HT1080 (cell line): Measurements from ENCODE around the gene IGIP. TPM values are rescaled to one million over a fixed set of nuclear protein-coding genes. Genes with fewer than 3 reads are reported as not detected.
A peak's percentile ranks its signal among the peaks of the same experiment; 100 is the strongest.
"Not testable (repeated sequence)": the region's sequence is repeated elsewhere in the genome, so short reads cannot be mapped to it uniquely, and the experiment has no call there.

Source experiments
- DNase-seq: peaks from one replicate; pipeline ENCODE4 v3.0.0-alpha.2; 2015; ENCODE audit warnings: low read depth
- total RNA-seq: library from RNA; depleted of rRNA; stranded (reverse); fragments of >200 nt; shearing (Covaris generic); gene quantifications from 2 replicates; pipeline ENCODE4 v1.2.3, GENCODE V29; 2014

The IGIP gene
- total RNA-seq, 1 experiment from 2014 or later = 0.85 TPM

DNA sequence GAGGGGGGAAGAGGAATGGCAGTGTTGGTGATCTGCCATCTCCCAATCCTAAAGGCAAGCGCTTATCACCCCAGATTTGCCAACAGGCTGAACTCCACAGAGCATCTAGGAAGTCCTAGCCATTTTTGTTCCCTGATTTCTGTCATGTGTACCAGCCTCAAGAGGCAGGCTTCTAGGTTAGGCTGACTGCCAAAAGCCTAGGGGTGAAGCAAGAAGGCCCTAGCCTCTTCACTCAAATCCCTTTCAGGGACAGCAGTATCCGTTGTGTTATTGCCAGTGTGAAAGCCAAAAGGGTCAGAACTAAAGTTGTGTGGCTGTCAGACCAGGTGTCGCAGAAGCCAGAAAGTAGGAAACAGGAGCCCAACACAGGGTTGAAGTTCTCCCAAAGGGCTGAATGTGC, 14.7 kb downstream of the IGIP start:
- no peak for DNase-seq

DNA sequence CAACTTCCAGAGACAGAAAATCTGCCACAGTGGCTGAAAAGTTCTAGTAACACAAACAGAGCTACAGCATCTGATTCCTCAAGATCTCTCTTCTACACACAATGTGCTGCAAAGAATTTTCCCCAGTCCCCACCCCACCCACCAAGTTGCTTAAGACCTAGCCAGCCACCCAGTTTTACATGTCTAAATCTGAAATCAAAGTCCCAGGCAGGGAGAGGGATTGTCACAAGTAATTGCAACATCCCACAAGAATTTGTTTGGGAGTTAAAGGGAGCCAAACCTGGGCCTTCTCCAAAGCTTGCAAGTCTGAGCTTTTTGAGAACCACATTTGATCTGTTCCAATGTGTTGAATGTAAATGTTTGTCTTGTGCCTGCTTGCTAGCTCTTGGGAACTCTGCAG, 15.5 kb downstream of the IGIP start:
- DNase-seq = no peak

DNA sequence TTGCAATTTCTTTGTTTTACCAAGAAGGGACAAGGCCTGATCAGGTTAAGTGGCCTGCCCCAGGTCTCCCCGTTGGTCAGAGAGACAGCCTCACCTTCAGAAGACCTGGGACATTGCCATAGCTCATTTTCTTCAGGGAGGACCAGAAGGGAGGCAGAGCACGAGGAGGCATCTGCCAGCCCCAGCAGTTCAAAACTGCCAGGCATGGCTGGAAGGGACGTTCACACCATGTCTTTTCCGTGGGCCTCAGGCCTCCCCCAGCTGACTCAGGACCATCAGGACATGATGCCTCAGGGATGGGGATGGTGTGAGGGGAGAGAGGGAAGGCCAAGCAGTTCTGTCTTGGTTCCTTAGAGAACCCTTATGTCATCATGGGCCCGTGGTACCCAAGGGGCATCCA, 16.5 kb downstream of the IGIP start:
- DNase-seq = no peak

DNA sequence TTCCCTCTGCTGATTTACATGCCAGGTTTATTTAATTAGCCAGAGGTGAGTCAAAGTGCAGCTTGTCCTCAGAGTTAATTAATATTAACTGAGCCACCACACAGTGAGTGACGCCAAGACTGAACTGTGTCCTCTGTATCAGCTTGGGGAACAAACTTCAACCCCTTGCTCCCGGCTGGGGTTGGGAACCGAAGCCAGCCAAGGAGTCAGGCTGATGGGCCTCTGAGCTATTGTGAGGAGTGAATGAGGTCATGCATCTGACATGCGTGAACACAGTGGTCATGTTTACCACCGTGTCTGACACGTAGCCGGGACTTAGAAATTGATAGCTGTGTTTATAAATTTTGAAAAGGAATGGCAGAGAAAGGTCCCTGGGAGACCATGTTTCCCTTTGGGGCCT, 17.1 kb downstream of the IGIP start:
- DNase-seq = no peak

DNA sequence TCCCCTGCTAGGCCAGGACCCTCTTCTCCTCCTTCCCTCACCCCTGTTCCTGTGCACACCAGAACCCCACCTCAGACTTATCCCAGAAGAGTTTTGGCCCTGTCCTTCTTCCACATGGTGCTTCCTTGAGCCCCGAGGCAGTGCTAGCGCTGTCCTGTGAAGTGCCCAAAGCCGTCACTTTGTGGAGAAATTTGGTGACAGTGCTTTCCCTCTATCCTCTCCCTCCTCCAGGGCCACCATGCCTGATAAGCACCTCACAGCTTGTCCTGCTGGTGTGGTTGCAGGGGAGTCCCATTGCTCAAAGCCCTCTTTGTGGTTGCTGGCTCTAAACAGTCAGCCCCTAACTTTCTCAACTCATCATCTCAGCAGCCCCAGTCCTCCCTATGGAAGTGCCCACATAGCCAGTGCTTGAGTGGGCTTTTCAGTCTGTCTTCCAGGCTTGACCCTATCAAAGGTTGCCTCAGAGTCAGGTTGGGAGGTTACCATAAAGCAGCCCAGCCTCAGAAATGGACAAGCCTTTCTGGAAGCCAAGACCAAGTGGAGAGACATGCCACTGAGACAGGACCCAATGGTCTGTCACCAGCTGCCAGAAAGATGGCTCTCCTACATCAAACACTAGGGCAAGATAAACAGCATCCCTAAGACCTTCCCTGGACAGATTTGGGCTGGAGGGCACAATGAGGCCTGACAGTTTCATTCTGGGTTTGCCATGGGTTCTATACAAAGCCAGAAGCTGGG, 18.0 kb downstream of the IGIP start:
- DNase-seq = no peak

DNA sequence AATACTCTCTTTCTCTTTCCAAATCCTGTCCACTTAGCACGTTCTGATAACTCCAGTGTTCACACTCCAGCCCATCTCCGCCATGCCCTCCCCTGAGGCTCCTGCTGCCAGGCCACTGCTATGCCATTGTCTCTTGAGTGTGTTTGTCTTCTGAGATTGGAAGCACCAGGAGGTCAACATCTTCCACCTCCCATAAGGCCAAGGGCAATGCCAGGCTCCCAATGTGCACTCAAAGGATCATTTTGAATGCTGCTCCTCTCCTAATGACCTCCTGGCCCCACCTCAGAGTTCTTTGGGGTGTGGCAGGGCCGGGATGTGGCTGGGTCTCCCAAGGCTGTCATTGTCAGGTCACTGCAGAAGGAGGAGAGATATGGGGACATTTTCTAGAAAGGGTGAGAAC, 19.5 kb downstream of the IGIP start:
- no peak for DNase-seq

DNA sequence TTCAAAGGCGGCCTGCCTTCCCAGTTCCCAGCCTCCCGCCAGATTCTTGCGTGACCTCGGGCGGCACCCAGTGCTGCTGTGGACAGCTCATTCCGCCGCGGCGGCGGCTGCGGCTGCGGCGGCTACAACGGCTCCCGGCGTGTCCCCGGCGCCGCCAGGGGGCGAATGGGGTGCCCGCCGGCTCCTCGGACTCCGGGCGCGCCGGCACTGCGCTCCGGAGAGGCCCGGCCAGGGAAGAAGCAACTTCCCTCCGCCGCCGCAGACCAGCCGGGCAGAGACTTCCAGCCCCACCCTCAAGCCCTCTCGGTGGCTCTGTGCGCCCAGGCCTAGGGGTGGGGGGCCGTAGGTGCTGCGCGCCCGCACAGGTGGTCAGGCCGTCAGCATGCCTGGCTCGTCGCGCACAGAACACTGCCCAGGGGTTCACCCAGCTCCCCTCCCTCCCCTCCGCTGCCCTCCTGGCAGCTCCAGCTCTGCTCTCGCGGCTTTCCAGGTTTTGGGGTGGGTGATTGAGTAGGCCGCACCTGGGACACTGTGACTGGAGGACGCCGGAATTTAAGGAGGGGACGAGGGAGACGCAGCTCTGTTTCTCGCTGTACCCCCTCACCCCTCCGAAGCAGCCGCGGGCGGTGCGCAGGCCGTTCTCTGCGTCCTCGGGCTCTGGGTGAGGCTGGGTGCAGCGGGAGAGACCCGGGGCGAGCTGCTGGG, 20.2 kb downstream of the IGIP start:
- no peak for DNase-seq

DNA sequence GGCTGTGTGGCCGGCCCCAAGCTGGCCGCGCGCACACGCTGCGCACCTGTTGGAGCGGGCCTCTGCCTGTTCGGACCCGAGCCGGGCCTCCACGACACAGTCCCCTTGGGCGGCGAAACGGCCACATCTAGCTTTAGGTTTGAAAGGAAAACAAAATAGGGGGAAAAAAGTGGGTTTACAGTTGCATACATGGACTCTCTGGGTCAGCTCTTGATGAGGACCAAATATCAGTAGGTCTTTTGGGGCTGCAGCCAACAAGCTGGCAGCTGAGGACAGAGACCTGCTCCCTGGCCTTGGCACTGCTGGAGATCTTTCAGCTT, 20.7 kb downstream of the IGIP start:
- DNase-seq = no peak

DNA sequence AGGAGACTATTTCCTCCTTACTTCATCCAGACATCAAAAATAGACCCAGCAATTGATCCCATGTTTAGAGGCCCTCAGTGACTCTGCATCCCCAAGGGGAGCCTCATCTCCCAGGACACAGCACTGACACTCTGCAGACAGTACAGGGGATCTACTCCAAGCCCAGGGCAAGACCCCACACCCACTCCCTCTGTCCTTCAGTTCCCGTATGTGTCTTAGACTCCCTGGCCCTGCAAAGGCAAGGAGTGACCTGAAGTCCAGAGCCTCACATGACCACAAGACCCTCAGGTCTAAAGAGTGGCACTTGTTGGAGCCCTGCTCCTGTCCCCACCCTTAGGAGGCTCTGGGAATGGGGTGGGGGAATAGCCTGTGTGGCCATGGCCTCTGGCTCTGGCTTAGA, 21.7 kb downstream of the IGIP start:
- DNase-seq = no peak

DNA sequence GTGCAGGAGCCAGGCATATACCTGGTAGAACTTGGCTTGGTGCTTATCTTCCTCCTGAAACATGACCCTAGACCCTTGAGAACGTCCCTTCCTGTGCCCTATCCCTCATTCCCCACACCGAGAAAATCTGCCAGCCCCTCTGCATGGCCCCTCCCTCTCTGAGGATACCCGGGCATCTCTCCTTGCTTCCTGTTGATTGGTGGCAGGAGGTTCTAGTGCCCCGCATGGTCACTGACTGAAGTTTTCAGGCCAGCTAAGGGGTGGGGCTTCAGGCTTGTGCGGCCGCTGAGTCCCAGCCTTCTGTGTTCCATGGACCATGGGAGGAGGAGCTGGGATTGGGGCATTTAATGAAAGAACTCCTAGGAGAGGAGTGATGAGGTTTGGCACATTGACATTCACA, 22.8 kb downstream of the IGIP start:
- DNase-seq = peak; percentile 33

DNA sequence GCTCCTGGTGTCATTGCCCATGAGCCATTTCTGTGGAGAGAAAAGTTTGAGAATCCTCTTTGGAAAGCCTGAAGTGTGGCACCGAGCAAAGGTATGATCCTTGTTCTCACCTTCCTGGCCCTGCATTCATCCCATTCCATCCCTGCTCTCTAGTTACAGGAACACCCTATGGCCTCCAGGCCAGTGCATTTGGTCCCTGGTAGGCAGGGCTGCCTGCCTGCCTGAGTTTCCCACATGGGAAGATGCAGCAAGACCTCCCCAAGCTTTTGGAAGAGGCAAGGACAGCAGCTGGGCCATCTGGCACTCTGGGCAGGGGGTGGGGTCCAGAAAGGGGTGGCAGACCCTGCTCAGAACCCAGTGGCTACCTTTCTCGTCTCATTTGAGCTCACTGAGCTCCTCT, 24.5 kb downstream of the IGIP start:
- no peak for DNase-seq

DNA sequence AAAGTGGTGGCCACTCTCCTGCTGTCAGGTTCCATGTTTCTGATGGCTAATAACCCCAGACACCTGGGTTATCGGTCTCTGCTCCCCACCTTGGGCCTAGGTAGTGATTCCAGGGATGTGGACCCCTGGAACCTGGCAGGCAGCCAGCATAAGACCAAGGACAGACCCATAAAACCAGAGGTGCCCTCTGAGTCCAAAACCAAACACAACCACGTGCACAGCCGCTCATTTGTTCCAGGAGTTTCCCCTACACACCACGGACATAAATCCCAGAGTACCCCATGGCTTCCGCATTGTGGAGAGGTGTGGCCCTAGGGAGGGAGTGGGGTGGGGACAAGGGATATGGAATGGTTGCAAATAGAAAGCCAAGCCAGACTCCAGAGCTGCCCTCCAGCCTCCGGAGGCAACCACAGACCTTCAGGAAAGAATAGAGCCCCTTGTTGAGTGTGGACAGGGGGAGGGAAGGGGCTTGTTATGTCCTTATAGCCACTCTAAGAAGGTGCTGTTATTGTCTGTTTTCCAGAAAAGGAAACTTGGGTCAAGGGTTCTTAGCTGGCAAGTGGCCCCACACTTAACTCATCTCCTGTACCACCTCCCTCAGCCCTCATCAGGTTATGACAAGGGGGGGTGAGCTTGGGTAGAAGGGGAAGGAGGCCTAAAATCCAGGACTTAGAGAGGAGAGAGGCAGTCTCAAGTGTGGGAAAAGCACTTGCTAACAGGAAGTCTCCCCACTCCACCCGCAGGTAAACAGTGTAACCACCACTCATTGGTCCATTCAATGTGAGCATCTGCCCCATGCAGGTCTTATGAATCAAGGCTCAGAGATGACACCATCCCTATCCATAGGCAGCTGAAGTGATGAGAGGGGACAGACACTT, 25.6 kb downstream of the IGIP start:
- DNase-seq = no peak

DNA sequence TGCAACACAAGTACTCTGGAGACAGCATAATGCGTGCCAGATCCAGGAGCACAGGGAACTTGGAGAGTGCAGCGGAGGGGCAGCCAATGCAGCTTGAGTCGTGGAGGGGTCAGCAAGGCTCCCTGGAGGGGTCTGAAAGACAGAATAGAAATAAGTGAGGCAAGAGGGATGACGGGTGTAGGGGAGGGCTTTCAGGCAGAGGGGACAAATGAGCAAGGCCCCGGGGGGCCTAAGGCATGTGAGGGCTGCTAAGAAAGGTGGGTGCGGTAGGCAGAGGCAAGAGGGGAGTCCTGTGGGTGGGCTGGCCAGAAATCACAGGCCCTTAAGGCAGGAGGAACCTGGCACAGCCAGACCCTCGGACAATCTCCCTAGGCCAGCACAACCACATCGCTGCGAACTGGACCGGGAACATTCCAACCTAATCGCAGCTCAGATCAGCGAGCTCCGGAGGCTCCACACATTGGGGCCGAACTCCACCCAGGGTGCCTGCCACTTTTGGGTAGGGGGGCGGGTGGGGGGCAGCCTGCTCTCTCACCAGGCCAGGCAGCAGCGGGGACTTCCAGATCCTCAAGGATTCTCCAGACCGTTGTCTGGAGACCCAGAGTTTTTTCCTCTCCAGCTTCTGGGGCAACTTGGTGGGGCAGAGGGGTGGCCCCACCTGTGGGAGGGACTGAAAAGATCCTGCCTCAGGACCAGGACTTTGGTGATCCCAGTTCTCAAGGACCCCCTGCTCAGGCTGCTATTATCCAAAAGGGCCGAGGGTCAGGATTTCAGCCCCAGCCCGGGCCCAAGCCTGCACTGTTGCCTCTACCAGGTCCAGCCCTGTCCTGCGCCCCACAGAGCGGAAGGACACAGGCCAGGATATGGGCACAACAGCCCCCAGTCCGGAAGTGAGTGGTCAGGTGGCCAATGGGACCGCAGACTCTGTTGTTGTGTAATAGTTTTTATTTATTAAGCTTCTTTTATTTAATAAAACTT, 26.6 kb downstream of the IGIP start:
- DNase-seq = no peak

DNA sequence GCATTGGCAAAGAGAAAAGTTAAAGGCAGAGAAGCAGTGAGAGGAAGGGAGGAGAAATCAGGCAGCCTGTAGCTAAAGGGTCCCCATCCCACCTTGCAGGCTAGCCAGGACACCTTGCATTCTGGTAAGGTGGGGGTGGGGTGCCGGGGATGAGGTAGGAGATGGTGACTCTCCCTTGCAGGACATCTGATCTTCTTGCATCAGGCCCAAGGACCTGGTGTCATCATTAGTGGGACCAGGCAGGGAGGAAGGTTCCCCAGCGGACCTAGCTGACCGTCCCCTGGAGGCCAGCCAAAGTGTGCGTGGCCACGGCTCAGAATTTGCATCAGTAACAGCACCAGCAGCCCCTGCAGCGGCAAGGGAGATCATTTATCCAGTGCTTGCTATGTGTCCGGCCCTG, 27.5 kb downstream of the IGIP start:
- no peak for DNase-seq

DNA sequence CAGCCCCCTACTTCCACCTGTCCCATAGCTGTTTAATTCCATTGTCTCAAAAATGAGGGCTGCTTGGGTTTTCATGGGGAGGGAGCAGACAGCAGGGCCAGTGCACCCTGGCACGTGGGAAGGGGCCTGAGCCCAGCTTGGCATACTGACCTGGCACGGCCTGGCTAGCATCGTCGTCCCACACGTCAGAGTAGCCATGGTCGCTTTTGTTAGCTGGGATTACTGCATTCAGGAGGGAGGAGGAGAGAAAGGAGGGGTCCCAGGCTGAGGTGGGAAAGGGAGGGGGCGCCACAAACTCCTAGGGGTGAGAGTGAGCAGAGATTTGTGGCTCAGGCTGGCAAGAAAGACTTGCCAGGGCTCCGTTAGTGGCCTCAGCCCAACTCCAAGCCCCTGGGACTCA, 28.2 kb downstream of the IGIP start:
- DNase-seq = no peak

DNA sequence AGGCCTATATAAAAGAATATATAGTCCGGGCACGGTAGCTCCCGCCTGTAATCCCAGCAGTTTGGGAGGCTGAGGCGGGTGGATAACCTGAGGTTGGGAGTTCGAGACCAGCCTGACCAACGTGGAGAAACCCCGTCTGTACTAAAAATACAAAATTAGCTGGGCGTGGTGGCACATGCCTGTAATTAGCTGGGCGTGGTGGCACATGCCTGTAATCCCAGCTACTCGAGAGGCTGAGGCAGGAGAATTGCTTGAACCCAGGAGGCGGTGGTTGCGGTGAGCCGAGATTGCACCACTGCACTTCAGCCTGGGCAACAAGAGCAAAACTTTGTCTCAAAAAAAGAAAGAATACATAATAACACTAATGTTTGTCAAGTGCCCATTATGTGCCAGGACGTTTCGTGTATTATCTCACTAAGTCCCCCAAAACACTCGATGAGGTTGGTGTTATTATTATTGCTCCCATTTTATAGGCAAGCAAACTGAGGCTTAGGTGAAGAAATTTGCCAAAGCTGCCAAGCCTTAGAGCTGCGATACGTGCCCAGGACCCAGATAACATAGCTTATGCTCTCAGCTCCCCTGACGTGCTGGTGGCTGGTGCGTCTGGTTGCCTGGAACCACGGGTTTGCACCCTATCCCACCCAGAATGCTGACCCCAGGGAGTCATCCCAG, 29.1 kb downstream of the IGIP start:
- not testable (repeated sequence) for DNase-seq

DNA sequence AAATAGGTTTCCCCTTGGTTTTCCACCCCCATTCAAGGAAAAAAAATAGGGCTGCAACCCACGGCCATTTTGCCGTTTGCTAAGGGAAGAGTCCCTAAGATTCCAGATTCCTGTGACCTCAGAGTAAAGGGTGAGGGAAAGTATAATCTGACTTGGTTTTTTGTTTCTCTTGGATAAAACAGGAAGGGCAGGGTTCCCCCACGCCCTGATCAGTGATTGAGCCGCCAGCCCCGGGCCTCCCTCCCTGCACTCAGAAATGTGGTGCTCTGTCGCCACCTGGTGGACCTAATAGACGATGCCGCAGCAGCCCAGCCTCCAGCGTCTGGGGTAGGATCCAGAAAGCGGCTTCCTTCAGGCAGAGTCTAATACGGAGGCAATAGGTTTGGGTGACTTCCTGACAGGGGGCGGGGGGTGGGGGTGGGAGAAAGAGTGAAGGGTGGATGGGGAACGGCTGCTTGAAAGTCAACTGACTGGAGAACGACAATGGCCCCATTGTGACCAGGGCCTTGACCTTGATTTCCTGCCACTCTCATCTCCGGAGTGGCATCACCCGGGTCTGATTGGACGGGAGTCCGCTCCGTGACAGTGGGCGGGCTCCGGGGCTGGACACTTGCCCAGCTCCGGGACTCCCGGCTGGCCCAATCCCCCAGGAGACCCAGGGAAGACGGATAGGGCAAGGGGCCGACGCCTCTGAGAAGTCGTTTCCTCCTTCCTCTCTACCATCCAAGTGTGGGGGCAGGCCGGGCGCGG, 31.5 kb downstream of the IGIP start:
- peak; percentile 82 for DNase-seq

DNA sequence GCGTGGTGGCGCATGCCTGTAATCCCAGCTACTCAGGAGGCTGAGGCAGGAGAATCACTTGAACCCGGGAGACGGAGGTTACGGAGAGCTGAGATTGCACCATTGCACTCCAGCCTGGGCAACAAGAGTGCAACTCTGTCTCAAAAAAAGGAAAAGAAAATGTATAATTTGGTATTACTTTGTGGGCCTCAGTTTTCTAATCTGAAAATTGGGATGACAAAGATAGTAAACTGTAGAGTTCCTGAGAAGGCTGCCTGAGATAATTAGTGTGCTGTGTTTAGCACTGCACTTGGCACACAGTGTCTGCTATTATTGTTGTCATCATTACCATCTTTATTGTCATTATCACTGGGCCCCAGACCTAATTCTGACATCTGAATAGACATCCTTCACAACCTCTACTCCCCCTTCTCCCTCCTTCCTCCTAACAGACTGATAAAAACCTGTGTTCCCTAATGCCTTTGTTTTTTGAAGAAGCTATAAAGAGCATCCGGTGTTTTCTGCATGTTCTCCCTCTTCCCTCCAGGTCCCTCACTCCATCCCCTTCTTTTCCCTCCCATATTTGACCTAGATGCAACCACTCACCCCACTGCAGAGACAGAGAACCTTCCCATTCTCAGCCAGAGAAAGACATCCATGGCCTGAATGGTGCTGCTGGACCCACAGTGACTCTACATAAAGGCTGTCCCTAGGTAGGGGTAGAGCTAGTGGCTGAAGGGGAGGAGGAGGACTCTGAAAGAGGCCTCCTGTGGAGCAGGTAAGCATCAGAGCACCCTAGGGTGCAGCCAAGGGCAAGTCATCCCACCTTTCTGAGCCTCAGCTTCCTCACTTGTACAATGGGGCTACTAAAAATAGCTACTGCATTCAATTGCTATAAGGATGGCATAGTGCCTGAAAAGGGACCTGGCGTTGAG, 33.5 kb downstream of the IGIP start:
- DNase-seq = no peak

DNA sequence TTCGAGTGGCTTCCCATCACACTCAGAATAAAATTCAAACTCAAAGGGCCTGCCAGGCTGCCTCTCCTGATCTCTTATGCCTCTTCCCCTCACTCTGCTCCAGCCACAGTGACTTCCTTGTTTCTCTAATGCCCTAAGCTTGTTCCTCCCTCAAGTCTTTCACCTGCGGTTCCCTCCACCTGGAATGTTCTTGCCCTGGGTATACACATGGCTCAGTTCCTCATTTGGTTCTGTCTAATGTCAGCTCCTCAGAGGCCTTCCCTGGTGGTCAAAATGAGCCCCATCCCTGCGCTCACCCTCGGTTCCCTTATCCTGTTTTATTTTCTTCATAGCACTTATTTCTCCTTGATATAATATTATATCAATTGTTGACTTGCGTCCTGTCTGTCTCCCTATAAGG, 36.5 kb downstream of the IGIP start:
- no peak for DNase-seq
